ENCODE results near the gene HSP90AB1. TPM values are rescaled to one million over a fixed set of nuclear protein-coding genes. Genes with fewer than 3 reads are reported as not detected.

The HSP90AB1 gene
- total RNA-seq, 3 donors from 2014 or later = 3,050 to 3,190 (median 3,088) TPM

- no peak for DNase-seq
- peak overlapping the region; percentile 2 for H3K4me3 Mint-ChIP-seq
- H3K4me1 Mint-ChIP-seq (ENCODE audit: low read depth) = peaks cover 51% of the 10 kb centered on the region
- peaks cover 30% of the 10 kb centered on the region for H3K36me3 Mint-ChIP-seq (ENCODE audit: insufficient read depth)
- no peaks in the 10 kb centered on the region for H3K9me3 Mint-ChIP-seq
- no peak for ATAC-seq
- H3K27me3 Mint-ChIP-seq (ENCODE audit: low read depth) = no peaks in the 10 kb centered on the region
Observed at GRCh38 chr6:44260451-44261297, 13.8 kb downstream of the HSP90AB1 start.

- Mint-ChIP-seq H3K4me1 (ENCODE audit: low read depth) (peaks cover 49% of the 10 kb centered on the region), H3K9me3 (no peaks in the 10 kb centered on the region), H3K4me3 (no peak overlapping the region), H3K27me3 (ENCODE audit: low read depth) (no peaks in the 10 kb centered on the region), H3K36me3 (ENCODE audit: insufficient read depth) (peaks cover 30% of the 10 kb centered on the region)
- no peak for DNase-seq
- ATAC-seq = no peak
Observed at GRCh38 chr6:44261581-44261980, 14.7 kb downstream of the HSP90AB1 start.

GRCh38 chr6:44262467-44263353 lies 15.8 kb downstream of the HSP90AB1 start:
- peak overlapping the region; percentile 98 for H3K4me3 Mint-ChIP-seq
- ATAC-seq = peak; percentile 0 to 1
- peaks cover 49% of the 10 kb centered on the region for H3K4me1 Mint-ChIP-seq (ENCODE audit: low read depth)
- DNase-seq = no peak
- H3K36me3 Mint-ChIP-seq (ENCODE audit: insufficient read depth) = peaks cover 29% of the 10 kb centered on the region
- H3K27me3 Mint-ChIP-seq (ENCODE audit: low read depth) = no peaks in the 10 kb centered on the region
- H3K9me3 Mint-ChIP-seq = no peaks in the 10 kb centered on the region

- peak; percentile 18 to 19 for ATAC-seq
- Mint-ChIP-seq H3K4me1 (ENCODE audit: low read depth) (peaks cover 43% of the 10 kb centered on the region), H3K9me3 (no peaks in the 10 kb centered on the region)
Observed at GRCh38 chr6:44263354-44264100, 16.6 kb downstream of the HSP90AB1 start.

GRCh38 chr6:44264154-44265006 lies 17.5 kb downstream of the HSP90AB1 start:
- Mint-ChIP-seq H3K4me1 (ENCODE audit: low read depth) (peaks cover 43% of the 10 kb centered on the region), H3K36me3 (ENCODE audit: insufficient read depth) (peaks cover 19% of the 10 kb centered on the region), H3K9me3 (no peaks in the 10 kb centered on the region), H3K27me3 (ENCODE audit: low read depth) (peaks cover 10% of the 10 kb centered on the region), H3K4me3 (peak overlapping the region; percentile 98)
- DNase-seq = no peak
- peak; percentile 16 to 22 for ATAC-seq

More at GRCh38 chr6:44263354-44264100, 16.6 kb downstream of the HSP90AB1 start:
- DNase-seq = peak; percentile 14
- Mint-ChIP-seq H3K4me3 (peak overlapping the region; percentile 98), H3K27me3 (ENCODE audit: low read depth) (peaks cover 2% of the 10 kb centered on the region), H3K36me3 (ENCODE audit: insufficient read depth) (peaks cover 24% of the 10 kb centered on the region)

GRCh38 chr6:44265007-44265721 lies 18.3 kb downstream of the HSP90AB1 start, which contains the start of gene NFKBIE:
Gene NFKBIE (minus strand): TSS chr6:44265551. CDS start chr6:44265346, 205 bp downstream.
- Mint-ChIP-seq H3K9me3 (no peaks in the 10 kb centered on the region), H3K4me1 (ENCODE audit: low read depth) (peaks cover 50% of the 10 kb centered on the region)
- DNase-seq = peak; percentile 96

GRCh38 chr6:44265722-44266233 lies 18.9 kb downstream of the HSP90AB1 start:
- Mint-ChIP-seq H3K36me3 (ENCODE audit: insufficient read depth) (peaks cover 8% of the 10 kb centered on the region), H3K27me3 (ENCODE audit: low read depth) (peaks cover 17% of the 10 kb centered on the region), H3K9me3 (no peaks in the 10 kb centered on the region), H3K4me3 (peak overlapping the region; percentile 98), H3K4me1 (ENCODE audit: low read depth) (peaks cover 49% of the 10 kb centered on the region)
- ATAC-seq (no peak), DNase-seq (no peak)

More at GRCh38 chr6:44265007-44265721, 18.3 kb downstream of the HSP90AB1 start, which contains the start of gene NFKBIE:
- Mint-ChIP-seq H3K36me3 (ENCODE audit: insufficient read depth) (peaks cover 13% of the 10 kb centered on the region), H3K27me3 (ENCODE audit: low read depth) (peaks cover 17% of the 10 kb centered on the region), H3K4me3 (peak within 1 kb of the TSS; percentile 98)
- peak; percentile 71 to 73 for ATAC-seq

GRCh38 chr6:44266347-44266746 lies 19.4 kb downstream of the HSP90AB1 start:
- Mint-ChIP-seq H3K27me3 (ENCODE audit: low read depth) (peaks cover 21% of the 10 kb centered on the region), H3K4me3 (peak overlapping the region; percentile 25), H3K36me3 (ENCODE audit: insufficient read depth) (peaks cover 3% of the 10 kb centered on the region), H3K4me1 (ENCODE audit: low read depth) (peaks cover 46% of the 10 kb centered on the region), H3K9me3 (no peaks in the 10 kb centered on the region)
- ATAC-seq (no peak), DNase-seq (no peak)

GRCh38 chr6:44267252-44267651 lies 20.4 kb downstream of the HSP90AB1 start:
- Mint-ChIP-seq H3K36me3 (ENCODE audit: insufficient read depth) (peaks cover 3% of the 10 kb centered on the region), H3K4me1 (ENCODE audit: low read depth) (peaks cover 39% of the 10 kb centered on the region), H3K4me3 (no peak overlapping the region), H3K9me3 (no peaks in the 10 kb centered on the region), H3K27me3 (ENCODE audit: low read depth) (peaks cover 30% of the 10 kb centered on the region)
- ATAC-seq (no peak), DNase-seq (no peak)

- peaks cover 30% of the 10 kb centered on the region for H3K4me1 Mint-ChIP-seq (ENCODE audit: low read depth)
Observed at GRCh38 chr6:44268095-44268628, 21.3 kb downstream of the HSP90AB1 start.

GRCh38 chr6:44269178-44269920 lies 22.4 kb downstream of the HSP90AB1 start:
- Mint-ChIP-seq H3K9me3 (no peaks in the 10 kb centered on the region), H3K27me3 (ENCODE audit: low read depth) (peaks cover 48% of the 10 kb centered on the region)

More at GRCh38 chr6:44268095-44268628, 21.3 kb downstream of the HSP90AB1 start:
- H3K36me3 Mint-ChIP-seq (ENCODE audit: insufficient read depth) = no peaks in the 10 kb centered on the region
- H3K27me3 Mint-ChIP-seq (ENCODE audit: low read depth) = peaks cover 39% of the 10 kb centered on the region
- H3K9me3 Mint-ChIP-seq = no peaks in the 10 kb centered on the region
- H3K4me3 Mint-ChIP-seq = no peak overlapping the region
- DNase-seq (peak; percentile 62), ATAC-seq (no peak)

More at GRCh38 chr6:44269178-44269920, 22.4 kb downstream of the HSP90AB1 start:
- Mint-ChIP-seq H3K4me1 (ENCODE audit: low read depth) (peaks cover 28% of the 10 kb centered on the region), H3K4me3 (peak overlapping the region; percentile 48), H3K36me3 (ENCODE audit: insufficient read depth) (no peaks in the 10 kb centered on the region)
- ATAC-seq = peak; percentile 20 to 24
- DNase-seq = no peak
